ENCODE data around the gene MSANTD7.

DNA sequence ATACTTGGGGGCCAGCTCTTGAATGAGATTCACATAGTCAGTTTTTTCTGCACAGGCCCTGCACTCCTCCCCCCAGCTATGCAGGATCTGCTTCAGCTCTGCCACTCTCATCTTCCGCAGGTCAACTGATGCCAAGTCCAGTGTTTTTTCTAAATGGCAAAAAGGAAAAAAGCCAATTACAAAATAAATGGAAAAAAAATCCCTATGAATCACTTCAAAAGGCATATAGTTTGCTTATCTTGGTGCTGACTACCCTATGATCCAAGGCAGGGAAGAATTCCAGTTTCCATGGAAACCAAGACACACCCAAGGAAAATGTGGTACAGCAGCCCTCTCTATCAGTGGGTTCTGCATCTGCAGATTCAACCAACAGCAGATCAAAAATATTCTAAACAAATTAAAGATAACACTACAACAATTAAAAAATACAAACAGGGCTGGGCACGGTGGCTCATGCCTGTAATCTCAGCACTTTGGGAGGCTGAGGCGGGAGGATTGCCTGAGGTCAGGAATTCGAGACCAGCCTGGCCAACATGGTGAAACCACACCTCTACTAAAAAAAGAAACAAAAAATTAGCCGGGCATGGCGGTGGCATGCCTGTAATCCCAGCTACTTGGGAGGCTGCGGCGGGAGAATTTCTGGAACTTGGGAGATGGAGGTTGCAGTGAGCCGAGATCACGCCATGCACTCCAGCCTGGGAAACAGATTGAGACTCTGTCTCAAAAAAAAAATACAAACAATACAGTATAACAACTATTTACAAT, 17.9 kb upstream of the MSANTD7 start:
- TF ChIP-seq EZH2 (IDR thresholded peaks at IDR 0.05; ENCODE audit: borderline replicate concordance): no peak
- TF ChIP-seq, protein P1, sequence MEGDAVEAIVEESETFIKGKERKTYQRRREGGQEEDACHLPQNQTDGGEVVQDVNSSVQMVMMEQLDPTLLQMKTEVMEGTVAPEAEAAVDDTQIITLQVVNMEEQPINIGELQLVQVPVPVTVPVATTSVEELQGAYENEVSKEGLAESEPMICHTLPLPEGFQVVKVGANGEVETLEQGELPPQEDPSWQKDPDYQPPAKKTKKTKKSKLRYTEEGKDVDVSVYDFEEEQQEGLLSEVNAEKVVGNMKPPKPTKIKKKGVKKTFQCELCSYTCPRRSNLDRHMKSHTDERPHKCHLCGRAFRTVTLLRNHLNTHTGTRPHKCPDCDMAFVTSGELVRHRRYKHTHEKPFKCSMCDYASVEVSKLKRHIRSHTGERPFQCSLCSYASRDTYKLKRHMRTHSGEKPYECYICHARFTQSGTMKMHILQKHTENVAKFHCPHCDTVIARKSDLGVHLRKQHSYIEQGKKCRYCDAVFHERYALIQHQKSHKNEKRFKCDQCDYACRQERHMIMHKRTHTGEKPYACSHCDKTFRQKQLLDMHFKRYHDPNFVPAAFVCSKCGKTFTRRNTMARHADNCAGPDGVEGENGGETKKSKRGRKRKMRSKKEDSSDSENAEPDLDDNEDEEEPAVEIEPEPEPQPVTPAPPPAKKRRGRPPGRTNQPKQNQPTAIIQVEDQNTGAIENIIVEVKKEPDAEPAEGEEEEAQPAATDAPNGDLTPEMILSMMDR (IDR thresholded peaks at IDR 0.05; ENCODE audit: poor library complexity): peak; percentile 19

All from hepatocyte (in vitro differentiated cells).